DMS 273 treated with DMSO at 0.1 percent for 48 hours (cell line): ENCODE measurements around the gene HOXA6.

ENCODE experiments used
- DNase-seq: peaks from one replicate; lab custom pipeline; 2025; lab: John Stamatoyannopoulos, UW

Gene HOXA6

GRCh38 chr7:27121684-27122076 is 25.9 kb downstream of the HOXA6 start:
- DNase-seq = no peak

GRCh38 chr7:27119412-27119911 is 28.1 kb downstream of the HOXA6 start:
- no peak for DNase-seq

- no peak for DNase-seq
Measured at GRCh38 chr7:27118580-27118979, 29.0 kb downstream of the HOXA6 start.

GRCh38 chr7:27117887-27118491 is 29.6 kb downstream of the HOXA6 start:
- no peak for DNase-seq

- DNase-seq = no peak
Measured at GRCh38 chr7:27116962-27117886, 30.4 kb downstream of the HOXA6 start.

- no peak for DNase-seq
Measured at GRCh38 chr7:27116031-27116961, 31.3 kb downstream of the HOXA6 start.

GRCh38 chr7:27115221-27116026 is 32.1 kb downstream of the HOXA6 start:
- DNase-seq = no peak

GRCh38 chr7:27114881-27115220 is 32.7 kb downstream of the HOXA6 start:
- DNase-seq = no peak

- peak; percentile 19 for DNase-seq
Measured at GRCh38 chr7:27113991-27114769, 33.4 kb downstream of the HOXA6 start.

- DNase-seq = no peak
Measured at GRCh38 chr7:27112955-27113949, 34.3 kb downstream of the HOXA6 start.

- no peak for DNase-seq
Measured at GRCh38 chr7:27112361-27112760, 35.2 kb downstream of the HOXA6 start.

GRCh38 chr7:27111751-27112277 is 35.8 kb downstream of the HOXA6 start:
- DNase-seq = no peak

GRCh38 chr7:27111042-27111750 is 36.4 kb downstream of the HOXA6 start:
- DNase-seq = no peak

- DNase-seq = no peak
Measured at GRCh38 chr7:27110186-27111031, 37.2 kb downstream of the HOXA6 start.

GRCh38 chr7:27109466-27110185 is 37.9 kb downstream of the HOXA6 start:
- no peak for DNase-seq

- DNase-seq = no peak
Measured at GRCh38 chr7:27108390-27109127, 39.0 kb downstream of the HOXA6 start.
